ENCODE measurements around the gene SCAMP4.

DNA sequence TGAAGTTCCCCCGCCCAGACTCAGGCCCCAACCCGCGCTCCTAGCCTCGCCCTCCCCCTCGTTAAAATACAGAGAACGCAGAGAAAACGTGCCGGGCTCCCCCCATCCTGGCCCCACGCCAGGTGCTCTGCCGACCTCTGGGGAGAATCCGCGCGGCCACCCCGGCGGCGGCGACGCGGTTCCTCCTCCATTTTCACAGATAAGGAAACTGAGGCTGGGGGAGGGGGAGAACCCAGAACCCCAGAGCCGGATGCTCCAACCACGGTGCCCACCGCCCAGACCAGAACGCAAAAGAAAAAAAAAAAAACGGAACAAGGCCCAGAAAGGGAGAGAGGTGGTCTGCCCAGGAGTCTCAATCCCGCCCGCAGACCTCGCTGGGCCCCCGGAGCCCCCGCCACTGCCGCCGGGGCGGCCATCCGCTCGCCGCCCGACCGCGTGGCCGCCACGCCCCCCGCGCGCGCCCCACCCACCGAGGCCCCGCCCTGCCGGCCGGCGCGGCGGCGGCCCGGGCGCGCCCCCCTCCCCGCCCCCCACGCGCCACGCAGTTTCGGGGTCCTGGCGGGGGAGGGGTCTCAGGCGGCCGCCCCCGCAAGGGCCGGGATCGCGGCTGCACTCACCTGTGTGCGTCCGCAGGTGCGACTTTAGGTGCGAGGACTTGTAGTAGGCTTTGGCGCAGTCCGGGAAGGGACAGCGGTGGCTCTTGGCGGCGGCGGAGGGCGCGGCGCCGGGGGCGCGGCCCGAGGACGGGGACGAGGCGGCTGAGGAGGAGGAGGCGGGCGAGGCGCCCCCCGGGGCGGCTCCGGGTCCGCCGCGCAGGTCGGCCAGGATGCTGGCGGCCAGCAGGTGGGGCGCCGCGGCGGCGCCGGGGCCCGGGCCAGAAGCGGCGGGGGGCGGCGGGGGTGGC, 42.5 kb upstream of the SCAMP4 start:
- TF ChIP-seq EZH2 (IDR thresholded peaks at IDR 0.05; ENCODE audit: borderline replicate concordance, low read length): no peak
- TF ChIP-seq, protein P1, sequence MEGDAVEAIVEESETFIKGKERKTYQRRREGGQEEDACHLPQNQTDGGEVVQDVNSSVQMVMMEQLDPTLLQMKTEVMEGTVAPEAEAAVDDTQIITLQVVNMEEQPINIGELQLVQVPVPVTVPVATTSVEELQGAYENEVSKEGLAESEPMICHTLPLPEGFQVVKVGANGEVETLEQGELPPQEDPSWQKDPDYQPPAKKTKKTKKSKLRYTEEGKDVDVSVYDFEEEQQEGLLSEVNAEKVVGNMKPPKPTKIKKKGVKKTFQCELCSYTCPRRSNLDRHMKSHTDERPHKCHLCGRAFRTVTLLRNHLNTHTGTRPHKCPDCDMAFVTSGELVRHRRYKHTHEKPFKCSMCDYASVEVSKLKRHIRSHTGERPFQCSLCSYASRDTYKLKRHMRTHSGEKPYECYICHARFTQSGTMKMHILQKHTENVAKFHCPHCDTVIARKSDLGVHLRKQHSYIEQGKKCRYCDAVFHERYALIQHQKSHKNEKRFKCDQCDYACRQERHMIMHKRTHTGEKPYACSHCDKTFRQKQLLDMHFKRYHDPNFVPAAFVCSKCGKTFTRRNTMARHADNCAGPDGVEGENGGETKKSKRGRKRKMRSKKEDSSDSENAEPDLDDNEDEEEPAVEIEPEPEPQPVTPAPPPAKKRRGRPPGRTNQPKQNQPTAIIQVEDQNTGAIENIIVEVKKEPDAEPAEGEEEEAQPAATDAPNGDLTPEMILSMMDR (IDR thresholded peaks at IDR 0.05; ENCODE audit: low read length): no peak

All from OCI-LY1 (cell line).